Mesenchymal stem cell (in vitro differentiated cells and primary cell): Measurements from ENCODE around the gene ARFGAP3.
A peak's percentile ranks its signal among the peaks of the same experiment; 100 is the strongest.
"Not testable (repeated sequence)": the region's sequence is repeated elsewhere in the genome, so short reads cannot be mapped to it uniquely, and the experiment has no call there.

ENCODE experiments used
- DNase-seq: peaks from one replicate; pipeline ENCODE4 v3.0.0-alpha.2; 2013
- H2AFZ ChIP-seq: one replicate; pipeline ENCODE4 v1.6.1; 2013; ENCODE audit warnings: low read depth, mild to moderate bottlenecking, control low read depth, inconsistent platforms, low read length, moderate library complexity
- H2AK5ac ChIP-seq: 2 replicates; pipeline ENCODE4 v1.6.1; 2013; ENCODE audit warnings: low read length, moderate library complexity, mild to moderate bottlenecking, inconsistent platforms; ENCODE audit not compliant: severe bottlenecking
- H2BK120ac ChIP-seq: one replicate; pipeline ENCODE4 v1.6.1; 2013; ENCODE audit warnings: low read depth, mild to moderate bottlenecking, inconsistent platforms, low read length, moderate library complexity
- H2BK12ac ChIP-seq, 2 experiments: one replicate each; pipeline ENCODE4 v1.6.1; 2013; ENCODE audit warnings: inconsistent platforms in 2 of 2, low read length in 2 of 2, mild to moderate bottlenecking in 2 of 2, moderate library complexity in 2 of 2, control low read depth in 1 of 2
- H2BK15ac ChIP-seq: one replicate; pipeline ENCODE4 v1.6.1; 2013; ENCODE audit warnings: mild to moderate bottlenecking, low read depth, inconsistent platforms; ENCODE audit not compliant: poor library complexity, severe bottlenecking
- H2BK5ac ChIP-seq: 2 replicates; pipeline ENCODE4 v1.6.1; 2013; ENCODE audit warnings: low read depth, mild to moderate bottlenecking, low read length, control low read depth, inconsistent platforms; ENCODE audit not compliant: poor library complexity, severe bottlenecking
- H3K14ac ChIP-seq, 2 experiments: one replicate each; pipeline ENCODE4 v1.6.1; 2013; ENCODE audit warnings: inconsistent platforms in 2 of 2, low read length in 2 of 2, control low read depth in 1 of 2, mild to moderate bottlenecking in 1 of 2, moderate library complexity in 1 of 2
- H3K18ac ChIP-seq, 2 experiments: one replicate each; pipeline ENCODE4 v1.6.1; 2013; ENCODE audit warnings: inconsistent platforms in 2 of 2, low read length in 2 of 2, control low read depth in 1 of 2, low read depth in 1 of 2, mild to moderate bottlenecking in 1 of 2
- H3K23ac ChIP-seq, 2 experiments: one replicate each; pipeline ENCODE4 v1.6.1; 2013; ENCODE audit warnings: inconsistent platforms in 2 of 2, low read length in 2 of 2, mild to moderate bottlenecking in 2 of 2, moderate library complexity in 2 of 2, control low read depth in 1 of 2
- H3K27ac ChIP-seq: 2 replicates; pipeline ENCODE4 v1.5.1; 2013; ENCODE audit warnings: mild to moderate bottlenecking, moderate library complexity, low read length, control low read depth, inconsistent platforms; ENCODE audit not compliant: poor library complexity, severe bottlenecking
- H3K27me3 ChIP-seq, 2 experiments: 2 replicates each; pipeline versions ENCODE4 v1.6.1 to v1.7.0; 2013; ENCODE audit warnings: low read length in 2 of 2, mild to moderate bottlenecking in 2 of 2, moderate library complexity in 2 of 2, control low read depth in 1 of 2, inconsistent platforms in 1 of 2; ENCODE audit not compliant: control insufficient read depth in 1 of 2, insufficient read depth in 1 of 2
- H3K36me3 ChIP-seq, 2 experiments: 2 replicates each; pipeline versions ENCODE4 v1.6.1 to v1.7.0; 2013; ENCODE audit warnings: low read length in 2 of 2, control low read depth in 1 of 2, inconsistent platforms in 1 of 2, low read depth in 1 of 2, mild to moderate bottlenecking in 1 of 2; ENCODE audit not compliant: insufficient read depth in 2 of 2, control insufficient read depth in 1 of 2
- H3K4ac ChIP-seq, 2 experiments: one replicate each; pipeline ENCODE4 v1.6.1; 2013; ENCODE audit warnings: inconsistent platforms in 2 of 2, low read length in 2 of 2, mild to moderate bottlenecking in 2 of 2, moderate library complexity in 2 of 2, control low read depth in 1 of 2, low read depth in 1 of 2
- H3K4me1 ChIP-seq: 2 replicates; pipeline ENCODE4 v1.6.1; 2013; ENCODE audit warnings: low read depth, low read length, control low read depth; ENCODE audit not compliant: control insufficient read depth, insufficient read depth
- H3K4me2 ChIP-seq: 2 replicates; pipeline ENCODE4 v1.6.1; 2013; ENCODE audit warnings: low read length, mild to moderate bottlenecking, inconsistent platforms; ENCODE audit not compliant: poor library complexity, severe bottlenecking
- H3K4me3 ChIP-seq, 2 experiments: 2 replicates each; pipeline versions ENCODE4 v1.5.1 to v1.7.0; 2013; ENCODE audit warnings: low read length in 2 of 2, mild to moderate bottlenecking in 2 of 2, control low read depth in 1 of 2, low read depth in 1 of 2; ENCODE audit not compliant: insufficient read depth in 1 of 2
- H3K79me1 ChIP-seq: replicated peaks from 2 replicates; pipeline ENCODE4 v1.6.1; 2013; ENCODE audit warnings: mild to moderate bottlenecking, control low read depth, low read length, inconsistent platforms; ENCODE audit not compliant: poor library complexity, severe bottlenecking
- H3K9ac ChIP-seq: 2 replicates; pipeline ENCODE4 v1.7.0; 2013; ENCODE audit warnings: mild to moderate bottlenecking, low read length, moderate library complexity
- H3K9me3 ChIP-seq: 2 replicates; pipeline ENCODE4 v1.7.0; 2013; ENCODE audit warnings: mild to moderate bottlenecking, low read length; ENCODE audit not compliant: control insufficient read depth
- H4K8ac ChIP-seq: one replicate; pipeline ENCODE4 v1.6.1; 2013; ENCODE audit warnings: inconsistent platforms, mild to moderate bottlenecking, low read length, moderate library complexity
- H4K91ac ChIP-seq: one replicate; pipeline ENCODE4 v1.6.1; 2013; ENCODE audit warnings: mild to moderate bottlenecking, low read length, inconsistent platforms
- WGBS: methylation state at CpG from one replicate; pipeline ENCODE4 v1.1.7; 2013; ENCODE audit warnings: mixed read lengths; 5-methylcytosine and 5-hydroxymethylcytosine counted together

ARFGAP3 gene

GRCh38 chr22:42763965-42764480 lies 93.0 kb downstream of the ARFGAP3 start:
- Histone ChIP-seq H2AK5ac (no peak overlapping the region), H2BK15ac (no peak overlapping the region), H3K9me3 (no peaks in the 10 kb centered on the region), H3K27me3 (no peaks in the 10 kb centered on the region), H3K4ac (no peak overlapping the region), H3K27ac (no peak overlapping the region), H2AFZ (no peak overlapping the region), H4K91ac (no peak overlapping the region), H3K23ac (no peak overlapping the region), H3K9ac (no peak overlapping the region), H3K4me1 (peaks cover 12% of the 10 kb centered on the region), H2BK12ac (peak overlapping the region in 1 of 2 experiments; percentile 57), H2BK5ac (no peak overlapping the region), H3K79me1 (no peaks in the 10 kb centered on the region), H3K14ac (no peak overlapping the region), H2BK120ac (no peak overlapping the region), H3K4me2 (no peak overlapping the region), H3K18ac (no peak overlapping the region), H4K8ac (no peak overlapping the region), H3K4me3 (no peak overlapping the region), H3K36me3 (no peaks in the 10 kb centered on the region)
- 92% methylated on average over 11 of the region's 13 CpGs for WGBS
- DNase-seq = no peak

- no peak for DNase-seq
- Histone ChIP-seq H3K27me3 (no peaks in the 10 kb centered on the region), H3K4me3 (no peak overlapping the region), H4K8ac (no peak overlapping the region), H3K36me3 (no peaks in the 10 kb centered on the region), H3K27ac (no peak overlapping the region), H2AK5ac (no peak overlapping the region), H2BK5ac (no peak overlapping the region), H3K14ac (no peak overlapping the region), H3K9me3 (no peaks in the 10 kb centered on the region), H3K4me2 (no peak overlapping the region), H3K23ac (no peak overlapping the region), H3K9ac (no peak overlapping the region), H4K91ac (no peak overlapping the region), H3K4me1 (peaks cover 11% of the 10 kb centered on the region), H3K18ac (no peak overlapping the region), H2BK120ac (no peak overlapping the region), H2BK12ac (no peak overlapping the region), H2BK15ac (peak overlapping the region; percentile 21), H2AFZ (no peak overlapping the region), H3K79me1 (no peaks in the 10 kb centered on the region), H3K4ac (peak overlapping the region in 1 of 2 experiments; percentile 6)
- WGBS = 91% methylated on average over 18 of the region's 18 CpGs
Observed at GRCh38 chr22:42760806-42761565, 96.1 kb downstream of the ARFGAP3 start.

- H3K4me2 ChIP-seq = no peak overlapping the region
- no peak overlapping the region for H3K27ac ChIP-seq
- H2BK120ac ChIP-seq = no peak overlapping the region
- no peak overlapping the region for H2AK5ac ChIP-seq
- H4K91ac ChIP-seq = no peak overlapping the region
- H2BK15ac ChIP-seq = no peak overlapping the region
- no peaks in the 10 kb centered on the region for H3K79me1 ChIP-seq
- H2AFZ ChIP-seq = no peak overlapping the region
- H3K36me3 ChIP-seq = no peaks in the 10 kb centered on the region
- no peak overlapping the region for H2BK5ac ChIP-seq
- no peak overlapping the region for H3K9ac ChIP-seq
- peak overlapping the region in 1 of 2 experiments; percentile 27 for H3K14ac ChIP-seq
- peak; percentile 48 for DNase-seq
- H2BK12ac ChIP-seq = no peak overlapping the region
- H3K27me3 ChIP-seq = no peaks in the 10 kb centered on the region
- H3K18ac ChIP-seq = peak overlapping the region in 1 of 2 experiments; percentile 55
- H3K23ac ChIP-seq = no peak overlapping the region
- no peak overlapping the region for H3K4ac ChIP-seq
- no peak overlapping the region for H4K8ac ChIP-seq
- H3K4me3 ChIP-seq = no peak overlapping the region
- 92% methylated on average over 13 of the region's 23 CpGs for WGBS
- H3K9me3 ChIP-seq = no peaks in the 10 kb centered on the region
- peaks cover 7% of the 10 kb centered on the region for H3K4me1 ChIP-seq
Observed at GRCh38 chr22:42758931-42759629, 98.0 kb downstream of the ARFGAP3 start.

GRCh38 chr22:42755553-42755952 lies 101.5 kb downstream of the ARFGAP3 start:
- not testable (repeated sequence) for H2AFZ ChIP-seq, H3K4me3 ChIP-seq, H3K4ac ChIP-seq, H3K9me3 ChIP-seq, H3K9ac ChIP-seq, H2AK5ac ChIP-seq, H3K23ac ChIP-seq, H3K14ac ChIP-seq, H2BK120ac ChIP-seq, H2BK12ac ChIP-seq, H3K36me3 ChIP-seq, H3K18ac ChIP-seq, H3K79me1 ChIP-seq, H2BK5ac ChIP-seq, H3K4me1 ChIP-seq, H2BK15ac ChIP-seq, H3K27me3 ChIP-seq, H3K27ac ChIP-seq, H3K4me2 ChIP-seq, H4K8ac ChIP-seq, H4K91ac ChIP-seq
- 80% methylated on average over 1 of the region's 5 CpGs for WGBS
- DNase-seq = peak; percentile 85
